GM19324 (cell line): ENCODE results near the gene KIF2A.

ENCODE experiments used
- ATAC-seq: cut with Tn5 transposase; IDR thresholded peaks from one replicate; pipeline ENCODE4 v1.9.1; 2021; ENCODE audit warnings: mild to moderate bottlenecking, moderate library complexity; ENCODE audit not compliant: unreplicated experiment, low FRiP score

The KIF2A gene

GRCh38 chr5:62327138-62328053, 21.4 kb downstream of the KIF2A start:
- ATAC-seq = no peak

DNA sequence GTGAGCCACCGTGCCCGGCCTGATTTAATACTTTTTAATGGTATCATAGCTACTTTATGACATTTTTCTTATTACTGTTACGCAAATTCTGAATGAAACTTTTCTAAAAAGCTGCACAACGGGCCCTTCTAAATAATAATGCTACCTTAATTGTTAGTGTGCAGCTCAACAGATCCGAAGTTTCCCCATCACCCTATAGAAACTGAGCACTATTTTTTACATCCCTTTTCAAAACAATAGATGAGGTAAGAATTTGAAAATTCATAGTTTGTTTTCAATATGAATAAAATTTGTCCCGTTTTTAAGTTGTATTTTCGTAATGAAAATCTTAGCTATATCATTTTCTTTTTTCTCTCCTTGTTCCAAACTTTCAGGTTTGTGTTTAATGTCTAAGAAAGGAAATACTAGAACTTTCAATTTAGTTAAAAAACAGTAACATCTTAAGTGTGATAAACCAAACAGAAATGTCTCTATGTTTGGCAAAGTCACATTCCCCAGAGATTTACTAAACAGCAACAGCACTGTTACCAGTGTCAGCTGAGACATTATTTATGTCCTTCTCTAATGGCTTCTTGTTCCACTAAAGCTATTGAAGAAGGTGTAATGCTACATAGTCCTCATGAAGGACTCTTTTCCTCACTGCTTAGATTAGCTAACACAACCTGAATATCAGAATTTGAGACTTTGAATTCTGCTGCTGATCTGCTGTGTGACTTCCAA, 22.9 kb downstream of the KIF2A start:
- no peak for ATAC-seq

GRCh38 chr5:62330302-62330701, 24.3 kb downstream of the KIF2A start:
- no peak for ATAC-seq

GRCh38 chr5:62331921-62332320, 25.9 kb downstream of the KIF2A start:
- ATAC-seq = no peak

DNA sequence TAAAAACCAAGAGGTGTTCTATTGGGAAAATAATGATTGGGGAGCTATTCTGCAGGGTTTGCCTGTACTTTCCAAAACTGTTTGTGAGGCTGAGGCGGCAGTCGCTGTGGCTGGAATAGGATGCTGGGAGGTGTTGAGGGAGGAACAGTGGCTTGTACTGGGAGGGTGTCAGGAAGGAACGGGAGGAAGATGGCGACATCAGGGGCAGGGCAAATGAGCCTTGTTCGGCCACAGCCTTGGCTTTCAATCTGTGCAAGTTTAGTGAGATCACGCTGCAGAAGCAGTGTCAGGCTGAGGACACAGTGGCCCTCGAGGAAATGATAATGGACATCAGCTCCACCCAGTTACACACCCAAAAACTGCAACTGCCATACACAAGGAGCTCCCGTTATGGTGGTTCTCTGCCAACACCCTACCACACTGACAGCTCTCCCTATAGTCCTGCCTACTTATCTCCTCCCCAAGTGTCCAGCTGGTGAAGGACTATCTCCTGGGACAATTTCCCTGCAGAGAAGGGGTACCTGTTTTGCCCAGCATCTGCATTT, 27.3 kb downstream of the KIF2A start:
- no peak for ATAC-seq

GRCh38 chr5:62334082-62334481, 28.1 kb downstream of the KIF2A start:
- ATAC-seq = no peak

DNA sequence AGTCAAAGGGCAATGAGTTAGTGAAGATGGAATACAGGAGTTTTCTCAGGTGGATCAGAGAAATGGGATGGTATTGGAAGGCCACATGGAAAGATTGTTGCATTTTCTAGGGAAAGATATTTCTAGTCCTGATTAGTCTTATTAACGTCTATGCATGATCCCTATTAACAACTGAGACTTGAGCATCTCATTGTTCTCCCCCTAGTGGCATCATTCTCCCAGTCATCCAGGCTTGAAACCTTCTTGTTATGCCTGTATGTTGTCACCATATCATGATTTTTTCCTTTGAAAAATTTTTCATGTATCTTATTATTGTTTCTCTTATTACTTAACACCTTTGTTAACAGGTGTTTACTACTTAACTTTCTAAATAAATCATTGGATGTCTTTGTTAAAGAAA, 34.4 kb downstream of the KIF2A start:
- no peak for ATAC-seq

DNA sequence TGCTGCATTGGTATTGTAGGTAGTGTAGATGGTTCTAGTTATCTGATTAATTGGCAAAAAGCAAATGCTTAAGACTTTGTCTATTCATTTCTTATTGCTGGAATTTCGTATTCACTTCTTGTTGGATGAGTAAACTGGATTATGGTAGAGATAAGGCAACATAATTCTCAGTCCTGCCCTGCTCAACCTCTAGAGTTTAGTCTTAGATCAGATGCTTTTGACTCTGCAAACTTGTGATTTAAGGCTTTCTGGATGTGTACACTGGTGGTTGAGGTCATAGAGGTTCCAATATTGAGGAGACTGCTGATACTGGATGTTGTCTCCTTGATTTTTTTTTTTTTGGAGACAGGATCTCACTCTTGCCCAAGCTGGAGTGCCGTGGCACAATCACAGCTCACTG, 35.0 kb downstream of the KIF2A start:
- no peak for ATAC-seq

- peak; percentile 71 for ATAC-seq
Observed at GRCh38 chr5:62341783-62342475, 35.9 kb downstream of the KIF2A start.

- ATAC-seq = peak; percentile 40
Observed at GRCh38 chr5:62342476-62342837, 36.5 kb downstream of the KIF2A start.

DNA sequence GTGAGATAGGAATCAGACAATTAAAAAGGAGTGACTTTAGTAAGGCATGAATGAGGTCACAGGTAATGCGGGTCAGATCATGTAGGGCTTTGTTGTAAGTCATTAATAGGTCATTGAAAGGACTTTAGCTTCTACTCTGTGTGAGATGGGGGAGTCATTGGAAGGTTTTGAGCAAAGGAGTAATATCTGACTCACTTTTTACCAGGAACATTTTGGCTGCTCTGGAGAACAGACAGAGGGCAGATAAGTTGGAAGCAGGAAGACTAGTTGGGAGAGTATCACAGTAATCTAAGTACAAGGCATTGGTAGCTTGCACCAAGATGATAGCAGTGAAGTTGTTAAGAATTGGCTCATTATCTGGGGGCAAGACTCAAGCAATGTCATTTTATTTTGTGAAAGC, 37.4 kb downstream of the KIF2A start:
- no peak for ATAC-seq

GRCh38 chr5:62346748-62347147, 40.7 kb downstream of the KIF2A start:
- no peak for ATAC-seq

GRCh38 chr5:62347928-62348327, 41.9 kb downstream of the KIF2A start:
- no peak for ATAC-seq

GRCh38 chr5:62348723-62349481, 42.9 kb downstream of the KIF2A start:
- ATAC-seq = no peak

DNA sequence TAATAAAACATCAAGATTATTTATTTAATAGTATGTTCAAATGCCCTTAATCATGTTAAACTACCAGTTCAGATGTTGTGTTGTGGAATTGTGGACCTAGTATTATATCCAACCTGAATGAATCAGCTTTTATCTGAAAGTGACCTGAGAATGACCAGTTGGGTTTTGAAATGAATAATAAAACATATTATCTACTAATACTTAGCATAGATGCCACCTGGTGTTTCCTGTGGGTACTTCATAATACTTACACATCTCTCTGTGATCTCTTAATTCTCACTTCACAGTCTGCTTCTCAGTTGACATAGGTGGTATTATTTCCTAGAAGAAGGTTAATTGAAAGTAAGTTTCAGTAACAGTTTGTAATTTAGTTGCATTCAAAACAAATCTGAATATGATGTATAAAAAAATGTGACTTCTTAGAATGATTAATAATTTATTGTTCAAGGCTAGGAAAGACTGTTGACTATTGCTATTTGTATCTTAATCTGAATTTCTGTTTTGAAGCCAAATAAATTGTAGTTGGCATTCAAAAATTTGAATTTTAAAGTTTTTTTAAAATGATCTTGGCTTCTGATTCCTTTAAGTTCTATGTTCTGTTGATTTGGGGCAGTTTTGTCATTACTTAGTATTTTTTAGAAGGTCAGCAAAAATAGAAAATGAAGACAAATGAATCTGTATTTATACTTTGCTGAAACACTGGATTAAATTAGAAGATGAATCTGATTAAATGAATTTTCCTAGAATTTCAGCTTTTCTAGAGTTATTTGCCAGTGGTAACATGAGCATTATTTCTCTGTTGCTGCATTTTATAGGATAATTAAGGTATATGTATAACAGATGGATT, 48.2 kb downstream of the KIF2A start:
- no peak for ATAC-seq

DNA sequence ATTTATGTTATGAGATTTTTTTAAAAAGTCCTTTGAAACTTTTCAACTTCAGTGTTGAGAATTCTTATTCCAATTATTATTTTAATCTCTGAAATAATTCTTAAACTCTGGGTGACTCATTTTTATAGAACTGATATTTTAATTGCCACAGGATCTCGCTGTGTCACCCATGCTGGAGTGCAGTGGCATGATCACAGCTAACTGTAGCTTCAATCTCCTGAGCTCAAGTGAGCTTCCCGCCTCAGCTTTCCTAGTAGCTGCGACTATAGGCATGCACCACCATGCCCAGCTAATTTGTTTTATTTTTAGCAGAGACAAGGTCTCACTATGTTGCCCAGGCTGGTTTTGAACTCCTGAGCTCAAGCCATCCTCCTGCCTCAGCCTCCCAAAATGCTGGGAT, 56.7 kb downstream of the KIF2A start:
- no peak for ATAC-seq

DNA sequence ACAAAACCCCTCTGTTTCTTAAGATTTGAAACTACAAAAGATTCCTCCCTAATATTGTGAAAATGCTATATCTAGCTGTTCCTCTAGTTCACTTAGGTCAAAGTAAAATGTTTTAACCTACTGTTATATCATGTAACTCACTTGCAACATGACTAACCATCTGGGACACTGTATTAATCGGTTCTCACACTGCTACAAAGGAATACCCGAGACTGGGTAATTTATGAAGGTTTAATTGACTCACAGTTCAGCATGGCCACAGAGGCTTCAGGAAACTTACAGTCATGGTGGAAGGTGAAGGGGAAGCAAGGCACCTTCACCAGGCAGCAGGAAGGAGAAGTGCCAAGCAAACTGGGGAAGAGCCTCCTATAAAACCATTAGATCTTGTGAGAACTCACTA, 63.0 kb downstream of the KIF2A start:
- no peak for ATAC-seq

DNA sequence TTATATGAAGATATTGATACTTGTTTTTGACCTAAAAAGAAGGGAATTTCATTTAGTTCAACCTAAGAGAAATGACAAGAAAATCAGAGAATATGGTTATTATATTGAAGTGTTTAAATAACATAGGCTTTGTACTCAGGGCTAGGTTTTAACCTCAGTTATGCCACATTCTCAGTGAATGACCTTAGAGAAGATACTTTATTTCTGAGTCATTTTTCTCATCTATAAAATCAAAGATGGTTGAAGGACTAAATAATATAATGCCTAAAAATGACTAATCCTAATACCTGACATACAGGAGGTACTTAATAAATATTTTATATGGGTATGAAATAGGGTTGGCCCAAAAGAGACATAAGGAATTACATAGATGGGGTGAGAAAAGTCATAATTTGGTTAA, 65.4 kb downstream of the KIF2A start:
- ATAC-seq = no peak

DNA sequence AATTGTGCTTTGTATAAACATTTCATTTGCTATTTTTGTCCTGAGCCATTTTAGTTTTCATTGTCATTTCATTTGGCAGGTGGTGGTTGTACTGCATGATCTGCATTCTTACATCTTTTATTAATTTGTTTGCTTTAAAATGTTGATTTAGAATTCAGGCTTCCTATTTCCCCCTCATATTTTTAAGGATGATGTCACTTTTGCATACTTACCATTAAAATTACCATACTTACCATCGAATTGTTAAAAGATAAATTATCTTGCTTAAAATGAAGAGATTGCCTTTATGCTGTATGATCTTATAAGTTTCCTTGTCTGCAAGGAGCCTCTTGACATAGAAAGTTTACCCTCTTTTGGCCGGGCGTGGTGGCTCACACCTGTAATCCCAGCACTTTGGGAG, 66.6 kb downstream of the KIF2A start:
- ATAC-seq = no peak
